ENCODE measurements around the gene SNAPC5. TPM values are rescaled to one million over a fixed set of nuclear protein-coding genes. Genes with fewer than 3 reads are reported as not detected.
"Not testable (repeated sequence)": the region's sequence is repeated elsewhere in the genome, so short reads cannot be mapped to it uniquely, and the experiment has no call there.

SNAPC5 gene
- total RNA-seq, 1 donor from 2014 or later, result 3.7 TPM

- DNase-seq (ENCODE audit: low spot score in 2 of 2), result no peak
- no peaks in the 10 kb centered on the region for H3K27me3 ChIP-seq
- TF ChIP-seq CTCF (IDR thresholded peaks at IDR 0.05), result no peak
- no peaks in the 10 kb centered on the region for H3K9me3 ChIP-seq
- H3K4me1 ChIP-seq, result peaks cover 9 to 21% of the 10 kb centered on the region in 2 donors
- H3K36me3 ChIP-seq, result peaks cover 27 to 28% of the 10 kb centered on the region in 2 donors
- intact Hi-C loops (cut with DNase I), result loop anchor here (1.0 to 10.0 kb wide), 5 partner anchors 8 to 349 kb away; partner anchors contain the start of genes MAP2K1, SMAD6, SNAPC5 and TIPIN
- peak overlapping the region; percentile 82 to 87 for H3K4me3 ChIP-seq
- peak overlapping the region; percentile 93 to 96 for H3K27ac ChIP-seq
These were observed 7.9 kb upstream of the SNAPC5 start for GRCh38 chr15:66505430-66505811.

GRCh38 chr15:66504563-66505429, 7.2 kb upstream of the SNAPC5 start, which contains the start of the genes RPL4 and ZWILCH:
Gene RPL4, minus strand, starts transcription at chr15:66504855. Its CDS starts 65 bp downstream, at chr15:66504790.
Gene ZWILCH, plus strand, starts transcription at chr15:66505326. Its CDS starts 13 bp downstream, at chr15:66505339.
- Histone ChIP-seq H3K9me3 (no peaks in the 10 kb centered on the region), H3K27me3 (no peaks in the 10 kb centered on the region), H3K4me3 (peak within 1 kb of the TSS; percentile 82 to 87), H3K36me3 (peaks cover 33 to 35% of the 10 kb centered on the region in 2 donors), H3K4me1 (peaks cover 9 to 21% of the 10 kb centered on the region in 2 donors), H3K27ac (peak within 1 kb of the TSS; percentile 93 to 96)
- TF ChIP-seq CTCF (IDR thresholded peaks at IDR 0.05), result no peak
- intact Hi-C loops (cut with DNase I), result loop anchor here (1.0 to 10.0 kb wide), 6 partner anchors 7 to 712 kb away; partner anchors contain the start of genes DENND4A, MAP2K1, SMAD6 and SNAPC5
- DNase-seq (ENCODE audit: low spot score in 2 of 2), result peak; percentile 22 to 89

- H3K4me3 ChIP-seq, result peak overlapping the region; percentile 82 to 87
- DNase-seq (ENCODE audit: low spot score in 2 of 2), result no peak
- H3K27ac ChIP-seq, result peak overlapping the region; percentile 93 to 96
- intact Hi-C loops (cut with DNase I), result loop anchor here (2.0 to 10.0 kb wide), 5 partner anchors 117 to 712 kb away; partner anchors contain the start of genes DENND4A, MAP2K1, SMAD6 and TIPIN
- H3K36me3 ChIP-seq, result peaks cover 41 to 43% of the 10 kb centered on the region in 2 donors
- H3K9me3 ChIP-seq, result no peaks in the 10 kb centered on the region
- no peaks in the 10 kb centered on the region for H3K27me3 ChIP-seq
- peaks cover 9 to 21% of the 10 kb centered on the region in 2 donors for H3K4me1 ChIP-seq
- no peak for TF ChIP-seq CTCF (IDR thresholded peaks at IDR 0.05)
These were observed 6.4 kb upstream of the SNAPC5 start for GRCh38 chr15:66503780-66504562.

GRCh38 chr15:66503041-66503648, 5.6 kb upstream of the SNAPC5 start:
- Histone ChIP-seq H3K4me1 (peaks cover 9 to 21% of the 10 kb centered on the region in 2 donors), H3K4me3 (peak overlapping the region; percentile 82 to 87), H3K36me3 (peaks cover 45 to 51% of the 10 kb centered on the region in 2 donors), H3K27ac (peak overlapping the region in 1 of 2 donors; percentile 93)
- H3K27me3 ChIP-seq; H3K9me3 ChIP-seq; DNase-seq (ENCODE audit: low spot score in 2 of 2): not testable (repeated sequence)
- intact Hi-C loops (cut with DNase I), result loop anchor here (5.0 to 10.0 kb wide), 3 partner anchors 202 to 711 kb away; partner anchors contain the start of genes DENND4A and SMAD6

- H3K4me1 ChIP-seq, result peaks cover 9 to 25% of the 10 kb centered on the region in 2 donors
- no peak for DNase-seq (ENCODE audit: low spot score in 2 of 2)
- H3K9me3 ChIP-seq, result no peaks in the 10 kb centered on the region
- H3K36me3 ChIP-seq, result peaks cover 47 to 54% of the 10 kb centered on the region in 2 donors
- intact Hi-C loops (cut with DNase I), result loop anchor here (5.0 to 10.0 kb wide), 3 partner anchors 202 to 710 kb away; partner anchors contain the start of genes DENND4A and SMAD6
- TF ChIP-seq CTCF (IDR thresholded peaks at IDR 0.05), result no peak
- peak overlapping the region in 1 of 2 donors; percentile 87 for H3K4me3 ChIP-seq
- H3K27me3 ChIP-seq, result no peaks in the 10 kb centered on the region
- no peak overlapping the region for H3K27ac ChIP-seq
These were observed 4.9 kb upstream of the SNAPC5 start for GRCh38 chr15:66502491-66502890.

- DNase-seq (ENCODE audit: low spot score in 2 of 2); H3K27ac ChIP-seq; H3K4me3 ChIP-seq; H3K27me3 ChIP-seq; H3K9me3 ChIP-seq: not testable (repeated sequence)
- intact Hi-C loops (cut with DNase I), result loop anchor here (5.0 to 10.0 kb wide), 3 partner anchors 204 to 708 kb away; partner anchors contain the start of genes DENND4A and SMAD6
- peaks cover 47 to 54% of the 10 kb centered on the region in 2 donors for H3K36me3 ChIP-seq
- peaks cover 14 to 26% of the 10 kb centered on the region in 2 donors for H3K4me1 ChIP-seq
These were observed 2.8 kb upstream of the SNAPC5 start for GRCh38 chr15:66500346-66500745.

Measured in ascending aorta (tissue), 2 donors.